ENCODE results near the gene DENR.
A peak's percentile ranks its signal among the peaks of the same experiment; 100 is the strongest.
"Not testable (repeated sequence)": the region's sequence is repeated elsewhere in the genome, so short reads cannot be mapped to it uniquely, and the experiment has no call there.

DENR gene, protein sequence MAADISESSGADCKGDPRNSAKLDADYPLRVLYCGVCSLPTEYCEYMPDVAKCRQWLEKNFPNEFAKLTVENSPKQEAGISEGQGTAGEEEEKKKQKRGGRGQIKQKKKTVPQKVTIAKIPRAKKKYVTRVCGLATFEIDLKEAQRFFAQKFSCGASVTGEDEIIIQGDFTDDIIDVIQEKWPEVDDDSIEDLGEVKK

DNA sequence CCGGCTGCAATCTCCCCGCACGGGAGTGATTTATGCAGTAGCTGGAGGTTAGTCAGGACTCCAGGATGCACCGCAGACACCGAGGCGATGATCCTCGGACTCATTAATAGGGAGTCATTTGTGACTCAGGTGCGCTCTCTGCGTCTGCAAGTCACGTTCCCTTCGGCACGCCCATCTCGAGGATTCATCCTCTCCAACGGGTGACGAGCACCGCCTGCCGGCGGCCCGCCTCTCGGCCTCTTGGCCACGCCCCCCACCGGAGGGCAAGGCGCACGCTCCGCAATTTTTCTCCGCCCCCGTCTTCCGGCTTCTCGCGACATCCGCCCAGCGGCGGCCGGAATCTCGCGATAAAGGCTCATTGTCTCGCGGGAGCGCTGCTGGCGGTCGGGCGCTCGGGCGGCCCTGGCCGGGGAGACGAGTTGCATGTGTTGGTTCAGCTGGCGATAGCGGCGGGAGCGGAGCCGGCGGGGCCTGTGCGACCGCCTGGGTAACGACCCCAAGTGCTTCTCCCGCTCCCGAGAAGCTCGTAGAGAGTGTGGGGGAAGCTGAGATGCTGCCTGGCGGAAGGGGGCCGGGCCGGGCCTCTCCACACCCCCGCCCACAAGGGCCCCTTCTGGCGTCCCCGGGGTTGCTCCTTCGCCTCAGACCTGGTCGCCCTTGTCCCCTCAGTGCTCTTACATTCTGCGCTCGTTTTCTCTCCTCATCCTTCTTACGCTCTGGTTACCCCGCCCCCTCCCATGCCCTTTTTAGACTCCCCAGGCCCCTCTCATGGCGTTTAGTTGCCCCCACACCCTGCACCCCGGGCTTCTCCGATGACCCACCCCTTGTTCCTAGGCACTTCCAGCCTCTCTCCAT is at the start of gene DENR:
TSS of gene DENR (plus strand) at position 361 of the 855 bp plus-strand sequence. CDS start 878 bp downstream, outside the sequence.
- peak; percentile 100 for DNase-seq

DNA sequence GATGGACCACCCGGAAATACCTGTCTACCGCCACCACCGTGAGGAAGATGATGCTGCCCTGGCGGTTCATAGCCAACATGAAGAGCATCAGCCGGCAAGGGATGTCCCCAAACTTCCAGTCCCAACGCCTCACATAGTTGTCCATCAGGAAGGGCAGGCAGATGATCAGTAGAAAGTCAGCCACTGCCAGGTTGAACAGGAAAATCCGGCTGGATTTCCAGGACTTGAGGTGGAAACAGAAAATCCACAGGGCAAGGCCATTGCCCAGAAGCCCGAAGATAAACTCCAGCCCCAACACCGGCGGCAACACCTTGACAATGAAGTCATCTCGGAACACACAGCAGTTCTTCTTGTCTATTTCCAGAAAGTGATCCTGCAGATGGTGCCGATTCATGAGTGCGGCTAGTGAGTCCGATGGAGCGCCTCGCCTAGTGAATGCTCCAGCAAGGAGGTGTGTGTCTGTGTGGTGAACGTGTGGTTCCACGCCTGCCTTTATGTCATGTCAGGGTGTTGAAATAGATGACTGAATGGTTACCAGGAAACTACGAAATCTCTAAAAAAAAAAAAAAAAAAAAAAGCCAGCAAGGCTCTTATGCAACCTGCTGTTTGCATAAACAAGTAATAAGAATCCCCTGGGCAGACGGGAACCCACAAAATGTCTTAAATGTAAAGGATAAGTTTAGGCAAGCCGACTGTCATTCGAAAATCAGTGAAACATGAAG is 49.6 kb upstream of the DENR start, which contains the start of gene HCAR2:
TSS of gene HCAR2 (minus strand) at position 468 of the 722 bp plus-strand sequence. CDS start at position 394, 74 bp downstream.
- not testable (repeated sequence) for DNase-seq

GRCh38 chr12:122703841-122704240 is 48.8 kb upstream of the DENR start:
- DNase-seq = not testable (repeated sequence)

GRCh38 chr12:122709287-122709686 is 43.3 kb upstream of the DENR start:
- DNase-seq = not testable (repeated sequence)

DNA sequence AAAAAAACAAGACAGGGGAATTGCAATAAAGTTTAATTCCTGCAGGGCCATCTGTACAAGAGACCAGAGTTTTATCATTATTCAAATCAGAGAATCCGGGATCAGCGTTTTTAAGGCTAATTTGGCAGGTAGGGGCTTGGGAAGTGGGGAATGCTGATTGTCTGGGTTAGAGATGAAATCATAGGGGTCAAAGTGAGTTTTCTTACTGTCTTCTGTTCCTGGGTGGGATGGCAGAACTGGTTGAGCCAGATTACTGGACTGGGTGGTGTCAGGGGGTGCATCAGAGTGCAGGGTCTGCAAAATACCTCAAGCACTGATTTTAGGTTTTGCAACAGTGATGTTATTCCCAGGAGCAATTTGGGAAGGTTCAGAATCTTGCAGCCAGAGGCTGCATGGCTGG is 42.3 kb upstream of the DENR start:
- DNase-seq = not testable (repeated sequence)

- DNase-seq = not testable (repeated sequence)
These were observed 41.4 kb upstream of the DENR start for GRCh38 chr12:122711266-122711665.

DNA sequence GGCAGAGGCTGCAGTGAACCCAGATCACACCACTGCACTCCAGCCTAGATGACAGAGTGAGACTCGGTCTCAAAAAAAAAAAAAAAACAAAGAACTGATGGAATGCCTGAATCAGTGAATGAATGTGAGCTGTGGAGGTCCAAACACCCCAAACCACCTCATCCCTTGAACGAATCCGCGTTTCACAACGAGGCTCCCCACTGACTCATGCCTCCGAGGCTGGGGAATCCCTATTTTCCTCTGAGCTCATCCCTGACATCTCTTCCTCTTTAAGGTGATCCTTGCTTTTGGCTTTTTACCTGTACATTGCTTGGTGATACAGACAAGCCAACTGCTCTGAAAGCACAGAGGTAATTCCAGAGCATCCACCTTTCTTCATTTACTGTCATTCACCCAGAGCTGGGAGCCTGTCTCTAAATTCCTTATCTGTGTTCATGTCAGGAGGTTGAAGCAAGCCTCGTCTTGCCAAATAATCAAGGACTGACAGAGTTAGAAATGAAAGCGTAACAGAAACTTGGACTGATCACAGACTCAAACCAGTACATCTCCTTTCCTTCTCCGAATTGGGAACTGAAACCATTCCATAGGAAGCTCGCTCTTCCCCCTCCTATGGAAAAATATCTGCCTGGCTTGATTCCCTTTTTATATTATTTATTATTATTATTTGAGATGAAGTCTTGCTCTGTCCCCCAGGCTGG is 39.0 kb upstream of the DENR start:
- not testable (repeated sequence) for DNase-seq

- not testable (repeated sequence) for DNase-seq
These were observed 37.4 kb upstream of the DENR start for GRCh38 chr12:122715211-122715610.

GRCh38 chr12:122716658-122717057 is 36.0 kb upstream of the DENR start, which contains the start of gene HCAR3:
HCAR3 (minus strand) TSS chr12:122716811; CDS start chr12:122716737, 74 bp downstream.
- not testable (repeated sequence) for DNase-seq

GRCh38 chr12:122721057-122721545 is 31.5 kb upstream of the DENR start:
- DNase-seq = no peak

GRCh38 chr12:122722387-122722786 is 30.2 kb upstream of the DENR start:
- DNase-seq = no peak

DNA sequence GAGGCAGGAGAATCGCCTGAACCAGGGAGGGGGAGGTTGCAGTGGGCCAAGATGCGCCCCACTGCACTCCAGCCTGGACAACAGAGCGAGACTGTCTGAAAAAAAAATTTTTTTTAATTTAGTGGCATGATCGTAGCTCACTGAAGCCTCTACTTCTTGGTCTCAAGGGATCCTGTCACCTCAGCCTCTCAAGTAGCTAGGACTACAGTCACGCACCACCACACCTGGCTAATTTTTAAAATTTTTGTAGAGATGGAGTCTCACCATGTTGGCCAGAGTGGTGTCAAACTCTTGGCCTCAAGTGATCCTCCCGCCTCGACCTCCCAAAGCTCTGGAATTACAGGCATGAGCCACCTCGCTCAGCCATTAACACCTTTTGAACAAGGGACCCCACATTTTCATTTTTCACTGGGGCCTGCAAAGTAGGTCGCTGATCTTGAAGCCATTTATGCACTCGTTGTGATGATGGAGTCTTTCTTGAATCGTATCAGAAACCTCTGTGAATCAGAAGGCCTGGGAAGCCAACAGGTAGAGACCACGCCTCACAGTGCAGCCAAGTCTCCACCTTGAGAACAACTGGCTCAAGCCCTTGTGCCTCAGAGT is 27.9 kb upstream of the DENR start:
- DNase-seq = no peak

GRCh38 chr12:122725452-122726079 is 27.1 kb upstream of the DENR start:
- no peak for DNase-seq

GRCh38 chr12:122726080-122726558 is 26.5 kb upstream of the DENR start:
- peak in 1 of 2 donors; percentile 31 for DNase-seq

DNA sequence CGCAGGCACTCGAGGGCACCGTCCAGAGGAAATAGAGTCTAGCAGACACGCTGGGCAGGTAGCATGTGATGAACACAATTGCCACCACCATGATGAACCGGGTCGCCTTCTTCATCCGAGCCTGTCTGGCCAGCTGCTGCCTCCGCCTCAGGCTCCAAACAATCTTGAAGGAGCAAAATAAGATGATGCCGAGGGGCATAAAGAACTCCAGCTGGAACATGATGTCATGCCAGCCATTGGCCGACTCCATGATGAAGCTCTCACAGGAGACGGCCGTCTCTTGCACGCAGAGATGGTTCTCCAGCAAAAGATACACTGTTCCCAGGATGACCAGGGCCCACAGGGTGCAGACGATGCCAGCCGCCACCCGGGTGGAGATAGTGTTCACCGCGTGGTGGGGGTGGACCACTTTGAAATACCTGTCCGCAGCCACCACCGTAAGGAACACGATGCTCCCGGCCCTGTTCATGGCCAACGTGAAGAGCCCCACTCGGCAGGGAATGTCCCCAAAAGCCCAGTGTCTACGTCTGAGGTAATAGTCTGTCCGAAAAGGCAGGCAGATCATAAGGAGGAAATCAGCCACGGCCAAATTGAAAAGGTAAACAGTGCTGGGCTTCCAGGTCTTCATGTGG is 22.9 kb upstream of the DENR start:
- no peak for DNase-seq

GRCh38 chr12:122730215-122731014 is 22.2 kb upstream of the DENR start, which contains the start of gene HCAR1:
HCAR1 (minus strand) TSS chr12:122730844; CDS start chr12:122730339, 505 bp downstream.
- peak; percentile 44 to 68 for DNase-seq

DNA sequence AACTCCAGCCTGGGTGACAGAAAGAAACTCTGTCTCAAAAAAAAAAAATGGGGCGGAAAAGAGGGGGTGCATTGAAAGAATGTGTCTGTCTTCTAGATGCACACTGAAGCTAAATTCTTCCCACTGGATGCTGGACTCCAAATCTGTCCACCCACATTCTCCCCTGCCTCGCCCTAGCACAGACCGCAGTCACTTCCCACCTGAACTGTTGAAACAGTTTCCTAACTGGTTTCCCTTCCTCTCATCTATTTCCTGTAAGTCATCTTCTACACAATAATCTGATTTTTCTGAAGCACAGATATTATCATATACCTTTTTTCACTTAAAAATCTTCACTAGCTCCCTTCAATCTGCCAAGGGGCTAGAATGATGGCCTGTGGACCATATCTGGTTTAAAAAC is 20.5 kb upstream of the DENR start:
- peak in 1 of 2 donors; percentile 44 for DNase-seq

DNA sequence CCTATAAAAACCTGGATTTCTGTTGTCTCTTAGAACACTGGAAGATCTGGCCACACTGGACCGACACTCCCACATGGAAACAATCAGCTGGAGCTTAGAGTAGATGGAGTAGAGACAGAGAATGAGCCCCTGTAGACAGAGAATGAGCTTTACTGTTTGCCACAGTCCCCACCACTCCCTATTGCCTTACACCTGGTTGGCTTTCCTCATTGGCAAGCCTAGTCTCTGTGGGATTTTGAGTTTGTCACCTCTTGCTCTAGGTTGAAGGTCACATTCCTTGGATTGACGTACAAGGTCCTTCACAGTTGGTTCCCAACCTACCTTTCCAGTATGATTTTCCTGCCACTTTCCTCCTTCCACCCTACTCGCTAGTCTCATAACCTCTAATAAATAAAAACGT is 20.0 kb upstream of the DENR start:
- no peak for DNase-seq

- no peak for DNase-seq
These were observed 14.1 kb upstream of the DENR start for GRCh38 chr12:122738571-122738970.

- no peak for DNase-seq
These were observed 12.3 kb upstream of the DENR start for GRCh38 chr12:122740351-122740750.

All from stimulated activated CD4-positive, alpha-beta T cell treated with anti-CD3 and anti-CD28 coated beads, Interleukin-2, amount 100 ng/mL, for 24 hours (primary cell).